ENCODE data around the gene CHD5. TPM values are rescaled to one million over a fixed set of nuclear protein-coding genes. Genes with fewer than 3 reads are reported as not detected.

Gene CHD5
- total and polyA plus RNA-seq, 4 donors = 0.10 to 0.55 (median 0.31) TPM

DNA sequence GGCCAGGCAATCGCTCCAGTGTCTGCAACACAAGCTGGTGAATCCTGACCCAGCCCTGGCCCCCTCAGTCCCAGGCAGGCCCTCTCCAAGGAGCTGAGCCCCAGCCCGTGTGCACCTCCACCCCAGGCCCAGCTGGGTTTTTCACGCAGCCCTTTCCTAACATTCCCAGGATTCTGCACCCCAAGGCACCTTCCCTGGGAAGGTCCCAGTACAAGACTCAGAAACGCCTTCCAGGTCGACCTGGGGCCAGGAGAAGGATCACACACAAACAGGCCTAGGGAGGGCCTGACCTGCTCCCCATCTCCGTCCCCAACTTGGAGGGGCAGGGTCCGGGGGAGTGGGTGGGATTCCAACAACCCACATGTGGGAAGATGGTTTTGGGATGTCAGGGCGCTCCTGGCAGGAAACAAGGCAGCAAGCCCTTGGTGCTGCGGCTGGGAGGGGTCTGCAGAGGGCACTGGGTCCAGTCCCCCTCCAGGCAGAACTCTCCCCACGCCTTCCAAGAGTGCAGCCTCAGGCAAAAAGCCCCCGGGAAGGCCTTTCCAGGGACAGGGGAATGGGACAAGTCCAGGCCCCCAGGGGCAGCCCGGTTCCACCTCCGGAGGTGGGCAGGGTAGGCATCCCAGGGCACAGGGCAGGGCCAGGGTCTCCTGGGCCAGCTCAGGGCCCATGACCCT, 76.1 kb downstream of the CHD5 start:
- peaks cover 0 to 4% (median 2%) of the 10 kb centered on the region in 3 donors for H3K27me3 ChIP-seq (ENCODE audit: control insufficient read depth in 3 of 3, insufficient read depth in 3 of 3, low read length in 2 of 3)
- H3K9me3 ChIP-seq (ENCODE audit: control insufficient read depth in 4 of 4, insufficient read depth in 3 of 4, low read length in 3 of 4) = no peaks in the 10 kb centered on the region
- ATAC-seq (ENCODE audit: insufficient read depth, low FRiP score) (no peak), DNase-seq (no peak)
- H3K4me1 ChIP-seq (ENCODE audit: control insufficient read depth in 5 of 5, insufficient read depth in 5 of 5, low read length in 5 of 5) = no peaks in the 10 kb centered on the region
- no peak overlapping the region for H3K9ac ChIP-seq (ENCODE audit: insufficient read depth in 1 of 2, low read length in 2 of 2)
- no peak overlapping the region for H3K4me3 ChIP-seq
- WGBS, 2 donors = 69 to 73% methylated on average over 13 of the region's 13 CpGs
- no peak for TF ChIP-seq CTCF (IDR thresholded peaks at IDR 0.05; ENCODE audit: control extremely low read depth, extremely low read depth)
- H3K36me3 ChIP-seq (ENCODE audit: control insufficient read depth in 4 of 4, insufficient read depth in 4 of 4, low read length in 4 of 4) = peaks cover 0 to 2% (median 0%) of the 10 kb centered on the region in 4 donors
- H3K27ac ChIP-seq (ENCODE audit: low read depth in 1 of 2, low read length in 1 of 2) = no peak overlapping the region

GRCh38 chr1:6103111-6103853, 76.8 kb downstream of the CHD5 start:
- no peaks in the 10 kb centered on the region for H3K4me1 ChIP-seq (ENCODE audit: control insufficient read depth in 5 of 5, insufficient read depth in 5 of 5, low read length in 5 of 5)
- TF ChIP-seq CTCF (IDR thresholded peaks at IDR 0.05; ENCODE audit: control extremely low read depth, extremely low read depth) = no peak
- H3K27me3 ChIP-seq (ENCODE audit: control insufficient read depth in 3 of 3, insufficient read depth in 3 of 3, low read length in 2 of 3) = peaks cover 0 to 2% (median 2%) of the 10 kb centered on the region in 3 donors
- no peaks in the 10 kb centered on the region for H3K9me3 ChIP-seq (ENCODE audit: control insufficient read depth in 4 of 4, insufficient read depth in 3 of 4, low read length in 3 of 4)
- ATAC-seq (ENCODE audit: insufficient read depth, low FRiP score) (no peak), DNase-seq (no peak)
- WGBS, 2 donors = 78 to 89% methylated on average over 22 of the region's 22 CpGs
- no peak overlapping the region for H3K4me3 ChIP-seq
- no peak overlapping the region for H3K9ac ChIP-seq (ENCODE audit: insufficient read depth in 1 of 2, low read length in 2 of 2)
- no peak overlapping the region for H3K27ac ChIP-seq (ENCODE audit: low read depth in 1 of 2, low read length in 1 of 2)
- H3K36me3 ChIP-seq (ENCODE audit: control insufficient read depth in 4 of 4, insufficient read depth in 4 of 4, low read length in 4 of 4) = peaks cover 0 to 2% (median 0%) of the 10 kb centered on the region in 4 donors

DNA sequence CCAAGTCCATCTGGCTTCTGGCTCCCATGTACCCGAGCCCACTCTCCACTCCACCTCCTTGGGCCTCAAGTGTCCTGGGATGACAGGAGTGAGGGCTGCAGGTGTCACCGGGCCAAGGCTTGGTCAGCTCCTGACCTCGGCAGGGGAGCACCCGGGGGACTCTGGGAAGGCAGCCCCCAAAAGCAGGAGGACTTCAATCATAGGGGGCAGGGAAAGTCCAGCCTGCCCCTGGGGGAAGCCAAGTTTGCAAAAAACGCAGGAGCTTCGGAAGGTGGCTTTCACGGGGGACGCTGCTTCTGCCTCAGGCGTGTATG, 77.6 kb downstream of the CHD5 start:
- H3K36me3 ChIP-seq (ENCODE audit: control insufficient read depth in 4 of 4, insufficient read depth in 4 of 4, low read length in 4 of 4) = peaks cover 0 to 2% (median 0%) of the 10 kb centered on the region in 4 donors
- 65 to 82% methylated on average over 9 of the region's 9 CpGs for WGBS, 2 donors
- H3K27ac ChIP-seq (ENCODE audit: low read depth in 1 of 2, low read length in 1 of 2) = no peak overlapping the region
- no peaks in the 10 kb centered on the region for H3K9me3 ChIP-seq (ENCODE audit: control insufficient read depth in 4 of 4, insufficient read depth in 3 of 4, low read length in 3 of 4)
- H3K9ac ChIP-seq (ENCODE audit: insufficient read depth in 1 of 2, low read length in 2 of 2) = no peak overlapping the region
- ATAC-seq (ENCODE audit: insufficient read depth, low FRiP score) (no peak), DNase-seq (no peak)
- H3K4me3 ChIP-seq = no peak overlapping the region
- H3K4me1 ChIP-seq (ENCODE audit: control insufficient read depth in 5 of 5, insufficient read depth in 5 of 5, low read length in 5 of 5) = no peaks in the 10 kb centered on the region
- no peak for TF ChIP-seq CTCF (IDR thresholded peaks at IDR 0.05; ENCODE audit: control extremely low read depth, extremely low read depth)
- peaks cover 0 to 2% (median 2%) of the 10 kb centered on the region in 3 donors for H3K27me3 ChIP-seq (ENCODE audit: control insufficient read depth in 3 of 3, insufficient read depth in 3 of 3, low read length in 2 of 3)

Measured in lung (tissue), 12 donors.